WTC11 (cell line): ENCODE data around the gene LDB2.

Source experiments
- SP1 ChIP-seq: sonication (generic); formaldehyde crosslinking; conservative IDR thresholded peaks from 2 replicates; pipeline ENCODE4 v1.8.1; 2022; ENCODE audit warnings: missing genetic modification reagents
- ZNF121 ChIP-seq: sonication (generic); formaldehyde crosslinking; IDR thresholded peaks from 2 replicates; pipeline ENCODE4 v1.8.0; 2023; ENCODE audit warnings: missing genetic modification reagents
- TF ChIP-seq, protein P1 (sequence below): fragments of 200-600 bp; IDR thresholded peaks from 2 replicates; pipeline ENCODE4 v1.8.0; 2022; ENCODE audit warnings: antibody characterized with exemption
- TF ChIP-seq, protein P2 (sequence below): sonication (generic); formaldehyde crosslinking; IDR thresholded peaks from 2 replicates; pipeline ENCODE4 v1.8.0; 2022; ENCODE audit warnings: mild to moderate bottlenecking, missing genetic modification reagents
- TF ChIP-seq, protein P3 (sequence below): sonication (generic); formaldehyde crosslinking; IDR thresholded peaks from 2 replicates; pipeline ENCODE4 v1.8.1; 2022; ENCODE audit warnings: mild to moderate bottlenecking, missing genetic modification reagents, moderate library complexity, borderline replicate concordance

DNA sequence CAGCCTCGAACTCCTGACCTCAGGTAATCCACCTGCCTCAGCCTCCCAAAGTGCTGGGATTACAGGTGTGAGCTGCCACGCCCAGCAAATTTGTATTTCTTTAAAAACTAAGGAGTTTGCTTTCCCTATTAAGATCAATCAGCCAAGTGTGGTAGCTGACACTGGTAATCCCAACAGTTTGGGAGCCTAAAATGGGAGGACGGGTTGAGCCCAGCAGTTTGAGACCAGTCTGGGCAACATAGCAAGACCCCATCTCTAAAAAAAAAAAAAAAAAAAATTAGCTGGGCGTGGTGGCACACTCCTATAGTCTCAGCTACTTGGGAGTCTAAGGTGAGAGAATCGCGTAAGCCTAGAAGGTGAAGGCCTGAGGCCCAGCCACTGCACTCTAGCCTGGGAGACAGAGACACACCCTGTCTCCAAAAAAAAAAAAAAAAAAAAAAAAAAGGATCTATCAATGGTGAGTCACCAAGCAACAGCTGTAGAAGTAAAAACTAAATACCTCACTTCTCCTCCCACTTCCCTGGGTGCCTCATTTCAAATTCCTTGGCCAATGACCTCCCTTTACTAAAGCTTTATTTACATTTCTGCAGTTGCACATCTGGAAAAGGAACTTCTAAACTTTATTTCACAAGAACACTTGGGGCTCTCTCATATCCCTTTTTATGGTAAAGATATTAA, 54.5 kb downstream of the LDB2 start:
- TF ChIP-seq, protein P1, sequence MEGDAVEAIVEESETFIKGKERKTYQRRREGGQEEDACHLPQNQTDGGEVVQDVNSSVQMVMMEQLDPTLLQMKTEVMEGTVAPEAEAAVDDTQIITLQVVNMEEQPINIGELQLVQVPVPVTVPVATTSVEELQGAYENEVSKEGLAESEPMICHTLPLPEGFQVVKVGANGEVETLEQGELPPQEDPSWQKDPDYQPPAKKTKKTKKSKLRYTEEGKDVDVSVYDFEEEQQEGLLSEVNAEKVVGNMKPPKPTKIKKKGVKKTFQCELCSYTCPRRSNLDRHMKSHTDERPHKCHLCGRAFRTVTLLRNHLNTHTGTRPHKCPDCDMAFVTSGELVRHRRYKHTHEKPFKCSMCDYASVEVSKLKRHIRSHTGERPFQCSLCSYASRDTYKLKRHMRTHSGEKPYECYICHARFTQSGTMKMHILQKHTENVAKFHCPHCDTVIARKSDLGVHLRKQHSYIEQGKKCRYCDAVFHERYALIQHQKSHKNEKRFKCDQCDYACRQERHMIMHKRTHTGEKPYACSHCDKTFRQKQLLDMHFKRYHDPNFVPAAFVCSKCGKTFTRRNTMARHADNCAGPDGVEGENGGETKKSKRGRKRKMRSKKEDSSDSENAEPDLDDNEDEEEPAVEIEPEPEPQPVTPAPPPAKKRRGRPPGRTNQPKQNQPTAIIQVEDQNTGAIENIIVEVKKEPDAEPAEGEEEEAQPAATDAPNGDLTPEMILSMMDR: no peak
- peak; percentile 92; the same call in 1 of the 2 replicates for TF ChIP-seq ZNF121
- TF ChIP-seq, protein P2, sequence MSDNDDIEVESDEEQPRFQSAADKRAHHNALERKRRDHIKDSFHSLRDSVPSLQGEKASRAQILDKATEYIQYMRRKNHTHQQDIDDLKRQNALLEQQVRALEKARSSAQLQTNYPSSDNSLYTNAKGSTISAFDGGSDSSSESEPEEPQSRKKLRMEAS (CRISPR knock-in tag): no peak
- no peak for TF ChIP-seq SP1 (CRISPR knock-in tag)
- TF ChIP-seq, protein P3, sequence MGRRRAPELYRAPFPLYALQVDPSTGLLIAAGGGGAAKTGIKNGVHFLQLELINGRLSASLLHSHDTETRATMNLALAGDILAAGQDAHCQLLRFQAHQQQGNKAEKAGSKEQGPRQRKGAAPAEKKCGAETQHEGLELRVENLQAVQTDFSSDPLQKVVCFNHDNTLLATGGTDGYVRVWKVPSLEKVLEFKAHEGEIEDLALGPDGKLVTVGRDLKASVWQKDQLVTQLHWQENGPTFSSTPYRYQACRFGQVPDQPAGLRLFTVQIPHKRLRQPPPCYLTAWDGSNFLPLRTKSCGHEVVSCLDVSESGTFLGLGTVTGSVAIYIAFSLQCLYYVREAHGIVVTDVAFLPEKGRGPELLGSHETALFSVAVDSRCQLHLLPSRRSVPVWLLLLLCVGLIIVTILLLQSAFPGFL (CRISPR knock-in tag): no peak
